ENCODE data around the gene PCBP3. TPM values are rescaled to one million over a fixed set of nuclear protein-coding genes. Genes with fewer than 3 reads are reported as not detected.
"Not testable (repeated sequence)": the region's sequence is repeated elsewhere in the genome, so short reads cannot be mapped to it uniquely, and the experiment has no call there.

The PCBP3 gene
- polyA plus RNA-seq, 5 donors: 1.9 to 2.8 (median 2.2) TPM

DNA sequence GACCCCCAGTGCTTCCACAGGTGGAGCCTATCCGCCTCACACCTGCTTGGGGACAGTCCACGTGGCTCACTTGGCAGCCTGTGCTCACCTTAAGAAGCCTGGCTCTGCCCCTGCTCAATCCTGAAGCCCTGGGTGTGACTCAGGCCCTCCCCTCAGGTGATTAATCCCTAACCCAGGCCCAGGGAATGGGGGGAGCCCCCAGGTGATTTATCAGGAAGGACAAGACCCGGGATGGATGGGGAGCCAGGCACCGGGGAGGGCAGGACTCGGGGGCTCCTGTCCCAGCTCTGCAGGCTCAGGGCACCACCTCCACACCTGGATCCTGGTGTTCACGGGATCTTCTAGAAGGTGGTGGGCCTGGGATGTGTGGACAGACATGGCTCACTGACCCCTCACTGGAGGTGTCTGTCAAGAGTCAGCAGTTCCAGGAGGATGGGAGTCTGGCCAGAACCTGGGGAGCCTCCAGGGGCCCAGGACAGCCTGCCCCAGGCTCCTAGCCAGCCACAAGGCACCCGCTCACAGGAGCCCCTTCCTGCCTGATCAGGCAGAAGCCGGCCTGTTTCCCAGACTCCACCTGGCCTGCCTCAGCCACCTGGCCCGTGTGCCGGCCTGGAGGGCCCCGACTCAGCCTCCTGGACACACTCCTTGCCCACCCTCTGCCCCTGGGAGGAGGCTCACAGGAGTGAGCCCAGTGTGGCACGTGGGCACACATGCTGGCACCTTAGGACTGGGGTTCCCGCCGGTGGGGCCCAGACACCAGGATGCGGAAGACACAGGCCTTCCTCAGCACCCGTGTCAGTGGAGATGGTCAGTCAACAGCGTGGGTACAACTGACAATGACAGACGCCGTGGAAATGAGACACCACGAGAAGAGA, 299.5 kb downstream of the PCBP3 start:
- no peak for DNase-seq

DNA sequence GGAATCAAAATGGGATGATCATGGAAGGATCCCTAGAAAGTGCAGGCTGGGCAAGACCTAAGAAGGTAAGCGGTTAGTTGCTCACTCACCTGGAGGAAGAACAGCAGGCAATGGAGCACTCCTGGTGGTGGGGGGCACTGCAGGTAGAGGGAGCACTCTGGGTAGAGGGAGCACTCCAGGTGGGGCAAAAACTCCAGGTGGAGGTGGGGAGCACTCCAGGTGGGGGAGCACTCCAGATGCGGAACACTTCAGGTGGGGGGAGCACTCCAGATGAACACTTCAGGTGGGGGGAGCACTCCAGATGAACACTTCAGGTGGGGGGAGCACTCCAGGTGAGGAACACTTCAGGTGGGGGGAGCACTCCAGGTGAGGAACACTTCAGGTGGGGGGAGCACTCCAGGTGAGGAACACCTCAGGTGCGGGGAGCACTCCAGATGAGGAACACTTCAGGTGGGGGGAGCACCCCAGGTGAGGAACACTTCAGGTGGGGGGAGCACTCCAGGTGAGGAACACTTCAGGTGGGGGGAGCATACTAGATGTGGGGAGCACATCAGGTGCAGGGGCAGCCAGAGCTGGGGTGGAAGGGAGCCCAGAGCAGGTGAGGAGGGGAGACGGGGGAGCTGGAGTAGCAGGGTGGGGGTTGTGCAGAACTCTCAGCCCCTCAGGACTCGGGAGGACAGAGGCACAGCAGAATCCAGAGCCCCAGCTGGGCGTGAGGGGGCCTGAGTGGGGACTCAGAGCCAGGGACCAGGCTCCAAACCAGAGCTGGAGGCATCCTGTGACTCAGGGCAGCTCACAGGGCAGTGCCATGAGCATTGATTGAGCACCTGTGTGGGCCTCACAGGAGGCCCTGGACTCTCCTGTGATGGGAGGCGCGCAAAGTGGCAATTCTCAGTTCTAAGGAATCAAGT, 300.4 kb downstream of the PCBP3 start:
- no peak for DNase-seq

DNA sequence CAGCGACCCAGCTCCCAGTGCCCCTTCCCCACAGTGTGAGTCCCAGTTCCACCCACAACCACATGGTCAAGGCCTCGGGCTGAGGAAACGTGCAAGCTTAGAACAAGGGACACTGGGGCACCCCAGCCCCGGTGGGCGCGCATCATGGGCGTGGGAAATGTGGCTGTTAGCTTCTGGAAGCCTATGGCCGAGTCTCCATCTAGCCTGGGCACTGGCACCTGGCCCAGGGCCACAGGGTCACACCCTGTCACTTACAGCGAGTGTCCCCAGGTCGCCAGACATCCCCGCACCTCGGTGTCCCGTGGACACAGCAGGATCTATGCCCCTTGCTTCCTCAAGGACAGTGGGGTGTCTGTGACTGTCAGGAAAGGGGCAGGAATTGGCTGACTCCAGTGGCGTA, 301.1 kb downstream of the PCBP3 start:
- no peak for DNase-seq

DNA sequence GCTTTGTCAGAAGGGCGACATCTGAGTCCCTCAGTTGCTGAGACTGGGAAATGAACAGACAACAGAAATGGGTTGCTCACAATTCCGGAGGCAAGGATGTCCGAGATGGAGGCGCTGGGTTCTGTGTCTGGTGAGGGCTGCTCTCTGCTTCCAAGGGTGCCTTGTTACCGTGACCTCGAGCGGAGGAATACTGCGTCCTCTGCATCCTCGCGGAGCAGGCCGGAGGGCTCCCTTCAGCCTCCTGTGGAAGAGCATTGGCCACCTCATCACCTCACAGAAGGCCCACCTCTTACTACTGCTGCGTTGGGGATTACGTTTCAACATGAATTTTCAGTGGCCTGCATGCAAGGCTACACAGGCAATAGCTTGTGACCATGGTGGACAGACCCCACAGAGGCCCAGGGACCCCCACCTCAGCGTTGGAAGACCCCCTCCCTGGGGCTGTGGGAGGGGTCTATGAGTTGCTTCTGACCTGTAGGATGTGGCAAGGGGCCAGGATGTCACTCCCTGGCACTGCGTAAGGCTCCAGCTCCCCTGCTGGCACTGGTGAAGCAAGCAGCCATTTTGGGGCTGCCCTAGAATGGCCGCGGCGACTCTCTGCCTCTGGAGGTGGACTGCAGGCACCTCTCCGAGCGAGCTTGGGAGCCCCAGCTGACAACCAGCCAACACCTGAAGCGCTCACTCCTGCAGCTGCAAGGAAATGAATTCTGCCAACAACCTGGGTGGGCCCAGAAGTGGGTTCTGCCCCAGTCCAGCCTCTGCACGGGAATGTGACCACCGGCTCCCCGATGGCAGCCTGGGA, 301.7 kb downstream of the PCBP3 start:
- DNase-seq: no peak

DNA sequence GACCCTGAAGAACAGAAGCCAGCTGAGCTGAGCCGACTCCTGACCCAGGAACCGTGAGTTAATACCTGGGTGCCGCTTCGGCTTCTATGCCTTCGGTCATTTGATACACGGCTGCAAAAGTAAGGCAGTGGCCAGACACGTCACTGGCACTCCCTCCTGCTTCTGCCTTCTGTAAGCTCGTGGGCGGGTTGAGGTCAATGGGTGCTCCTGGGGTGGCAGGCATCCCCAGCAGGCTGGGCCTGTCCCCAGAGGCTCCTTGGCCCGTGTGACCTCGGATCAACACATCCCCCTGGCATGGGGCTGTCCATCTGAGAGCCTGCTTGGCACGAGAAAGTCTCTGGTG, 302.3 kb downstream of the PCBP3 start:
- DNase-seq: no peak

DNA sequence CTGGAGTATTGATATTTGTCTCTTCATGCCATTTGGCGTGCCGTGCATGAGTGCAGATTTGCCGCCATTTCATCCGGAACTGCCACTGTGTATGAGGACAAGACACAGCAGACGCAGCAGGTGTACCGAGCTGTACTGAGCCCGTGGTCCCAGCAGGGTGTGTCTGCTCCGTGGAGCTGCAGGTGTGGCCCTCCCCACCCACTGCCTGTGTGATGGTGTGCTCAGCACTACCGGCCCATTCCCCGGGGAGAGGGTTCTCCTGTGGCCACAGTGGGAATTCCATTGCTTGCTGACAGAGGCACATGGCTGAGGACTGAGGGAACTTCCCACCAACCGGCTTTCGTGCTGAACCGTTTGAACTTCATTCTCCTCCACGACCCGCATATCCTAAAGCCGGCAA, 303.8 kb downstream of the PCBP3 start:
- no peak for DNase-seq

DNA sequence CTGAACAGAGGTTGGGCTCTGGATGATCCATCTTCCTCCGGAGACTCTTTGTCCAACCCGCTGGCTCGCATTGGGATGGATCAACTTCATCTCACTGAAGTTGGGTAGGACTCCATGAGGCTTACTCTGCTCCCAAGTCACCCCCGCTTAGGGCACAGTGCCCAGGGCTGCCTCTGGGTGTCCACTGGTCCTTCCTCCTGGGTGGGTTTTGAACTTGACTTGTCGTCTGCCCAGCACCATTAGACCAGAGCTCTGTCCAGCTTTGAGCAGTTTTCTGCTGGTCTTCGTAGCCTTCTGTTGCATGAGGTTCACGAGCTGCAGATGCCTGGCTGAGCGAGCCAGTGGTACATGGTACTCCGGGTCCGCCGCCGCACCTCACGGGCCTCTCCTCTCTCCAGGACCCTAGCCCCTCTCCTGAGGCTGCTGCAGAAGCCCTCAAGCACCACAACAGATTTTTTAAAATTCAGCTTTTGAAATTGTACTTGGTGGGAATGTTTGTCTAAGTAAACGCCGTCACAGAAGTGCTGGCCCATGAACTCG, 304.3 kb downstream of the PCBP3 start:
- DNase-seq: no peak

DNA sequence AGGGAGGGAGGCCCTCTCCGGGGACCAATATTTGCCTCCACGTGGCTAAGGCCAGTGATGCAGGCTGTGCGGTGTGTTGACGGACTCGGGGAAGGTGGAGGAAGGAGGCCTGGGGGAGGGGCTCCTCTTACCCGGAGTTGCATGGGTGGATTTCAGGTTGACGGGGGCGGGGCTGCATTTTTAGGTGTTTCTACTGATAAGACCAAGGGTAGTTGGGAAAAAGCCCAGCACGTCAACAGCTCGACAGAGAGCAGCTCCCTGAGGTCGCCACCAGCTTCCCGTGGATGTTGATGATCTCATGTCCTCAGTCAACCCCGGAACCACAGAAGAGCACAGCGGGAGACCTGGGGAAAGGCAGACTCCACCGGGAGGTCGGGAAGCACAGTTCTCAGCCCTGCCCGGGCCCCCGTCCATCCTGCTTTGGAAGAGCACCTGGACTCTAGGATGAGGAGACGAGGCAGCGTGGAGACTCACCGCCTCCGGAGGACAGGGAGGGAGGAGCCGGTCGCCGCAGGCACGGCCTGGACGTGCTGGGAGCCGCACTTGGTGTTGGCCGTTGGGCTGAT, 305.1 kb downstream of the PCBP3 start:
- no peak for DNase-seq

DNA sequence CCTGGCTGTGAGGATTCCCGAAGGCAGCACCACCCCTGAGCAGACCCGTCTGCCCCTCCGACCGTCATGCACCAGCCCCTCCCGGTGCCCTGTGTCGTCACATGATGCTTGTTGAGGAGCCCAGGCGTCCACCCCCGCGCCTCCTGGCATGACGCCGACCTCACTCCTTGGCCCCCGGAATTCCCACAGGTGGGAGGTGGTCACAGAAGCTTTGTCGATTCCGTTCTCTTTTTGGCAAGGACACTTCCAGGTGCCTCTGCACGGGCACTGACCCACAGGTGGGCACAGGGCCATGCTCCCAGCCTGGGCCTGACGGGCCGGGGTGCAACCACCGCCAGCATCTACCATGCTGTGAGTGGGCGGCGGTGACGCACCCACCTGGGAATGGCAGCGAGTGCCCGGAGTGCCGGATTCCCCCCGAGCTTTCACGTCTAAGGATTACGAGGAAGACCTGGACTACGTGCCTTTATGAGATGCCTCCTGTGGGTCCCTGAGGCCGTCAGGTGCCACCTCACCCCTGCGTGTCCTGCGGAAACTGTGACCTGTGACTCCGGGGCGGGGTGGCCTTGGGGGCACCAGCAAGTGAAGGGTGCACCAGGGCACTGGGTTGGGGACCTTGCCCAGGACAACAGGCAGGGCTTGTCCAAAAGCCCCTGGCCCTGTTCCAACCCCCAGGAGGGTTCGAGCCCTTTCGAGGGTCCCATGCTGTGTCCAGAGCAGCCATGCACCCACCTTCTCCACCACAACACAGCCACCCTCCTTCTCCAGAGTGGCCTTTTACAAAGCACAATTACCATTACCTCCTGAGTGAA, 306.6 kb downstream of the PCBP3 start:
- no peak for DNase-seq

DNA sequence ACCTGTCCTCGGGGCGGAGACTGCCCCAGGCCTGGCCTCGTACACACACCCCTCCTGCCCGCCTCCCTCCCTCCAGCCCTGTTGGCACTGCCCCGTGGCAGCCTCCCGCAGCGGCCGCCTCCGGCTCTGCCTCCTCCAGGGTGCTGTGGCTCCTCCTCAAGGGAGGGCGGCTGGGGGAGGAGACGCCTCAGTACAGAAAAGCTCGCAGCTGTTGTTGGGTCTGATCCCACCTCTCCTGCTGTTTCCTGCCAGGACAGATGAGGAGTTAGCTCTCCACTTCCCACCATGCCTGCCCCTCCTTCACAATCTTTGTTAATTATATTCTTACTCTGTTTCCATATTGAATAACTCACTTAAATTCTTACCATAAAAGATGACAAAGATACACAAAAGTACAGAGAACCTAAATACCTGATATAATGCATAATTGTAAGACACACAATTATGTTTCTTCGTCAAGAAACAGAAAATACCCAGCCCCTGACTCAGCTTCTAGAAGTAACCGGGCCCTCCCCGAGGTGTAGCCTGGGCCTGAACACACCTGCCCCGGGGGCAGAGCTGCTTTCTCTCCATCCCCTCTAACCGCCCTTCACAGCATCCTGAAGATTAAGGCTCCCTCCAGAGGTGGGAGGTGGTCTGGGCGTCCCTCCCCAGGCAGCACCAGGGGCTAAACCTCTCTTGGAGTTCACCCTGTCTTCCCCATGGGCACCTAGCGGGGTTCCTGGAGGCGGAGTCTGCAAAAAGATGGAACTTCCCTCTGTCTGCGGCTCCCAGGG, 307.4 kb downstream of the PCBP3 start:
- DNase-seq: peak; percentile 64 to 69

DNA sequence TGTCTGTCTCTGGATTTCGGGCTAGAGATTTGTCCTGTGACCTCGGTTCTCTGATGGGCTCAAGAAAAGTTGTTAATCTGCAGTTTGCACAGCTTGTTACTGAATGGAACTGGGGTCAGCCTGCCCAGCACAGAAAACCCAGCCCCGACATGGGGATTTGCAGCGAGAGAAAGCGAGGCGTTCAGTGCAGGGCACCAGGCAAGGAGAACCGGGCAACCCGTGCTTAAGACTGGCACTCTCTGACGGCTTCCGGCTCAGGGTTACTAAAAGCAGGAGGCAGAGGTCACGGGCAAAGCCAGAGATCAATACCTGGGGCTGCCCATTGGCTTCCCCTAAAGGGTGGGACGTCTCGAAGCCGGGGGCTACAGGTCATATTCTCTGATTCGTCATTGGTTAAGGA, 308.2 kb downstream of the PCBP3 start:
- no peak for DNase-seq

DNA sequence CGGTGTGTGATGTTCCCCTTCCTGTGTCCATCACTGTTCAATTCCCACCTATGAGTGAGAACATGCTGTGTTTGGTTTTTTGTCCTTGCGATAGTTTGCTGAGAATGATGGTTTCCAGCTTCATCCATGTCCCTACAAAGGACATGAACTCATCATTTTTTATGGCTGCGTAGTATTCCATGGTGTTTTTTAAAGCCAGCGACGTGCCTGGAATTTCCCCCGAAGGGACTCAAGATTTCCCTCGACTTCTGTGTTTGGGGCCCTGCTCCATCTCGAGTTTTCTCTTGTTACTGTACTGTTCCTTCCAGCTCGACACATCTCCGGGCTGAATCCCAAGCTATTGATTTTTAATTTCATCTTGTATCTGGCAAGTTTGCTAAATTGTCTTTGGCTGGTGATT, 309.0 kb downstream of the PCBP3 start:
- not testable (repeated sequence) for DNase-seq

DNA sequence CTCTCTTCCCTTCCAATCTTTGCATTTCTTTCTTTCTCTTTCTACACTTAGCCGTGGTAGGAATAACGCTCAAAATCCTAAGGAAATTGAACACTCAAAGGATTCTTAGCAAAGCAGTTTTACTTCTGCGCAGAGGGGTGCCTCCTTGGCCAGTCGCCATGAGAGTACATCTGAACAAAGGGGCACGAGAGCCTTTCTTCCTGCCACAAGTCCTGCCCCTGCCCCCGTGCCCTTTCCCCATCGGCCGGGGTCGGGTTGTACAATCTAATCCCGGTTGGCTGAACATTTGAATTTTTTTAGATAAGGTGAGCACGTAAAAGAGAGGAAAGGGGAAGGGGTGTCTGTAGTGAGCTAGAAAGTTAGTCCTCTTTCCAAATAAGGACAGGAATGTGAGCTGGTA, 309.4 kb downstream of the PCBP3 start:
- no peak for DNase-seq

DNA sequence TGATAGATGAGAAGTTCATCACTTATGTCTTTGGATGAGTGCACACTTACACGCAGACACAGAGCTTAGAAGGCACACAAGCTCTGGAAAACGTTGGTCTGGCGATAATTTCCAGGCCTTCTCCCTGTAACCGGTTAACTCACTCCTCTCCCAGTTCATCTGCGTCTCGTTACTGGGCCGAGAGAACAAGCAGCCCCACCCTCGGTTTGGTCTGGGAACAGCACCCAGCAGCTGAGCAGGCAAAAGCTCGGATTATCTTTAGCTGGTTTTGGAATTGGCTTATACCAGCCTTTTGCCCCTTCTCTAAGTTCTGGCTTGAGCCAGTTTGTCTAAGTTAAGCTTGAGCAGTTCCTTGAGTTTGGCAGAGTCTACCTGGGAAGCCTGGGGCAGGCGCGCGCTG, 310.7 kb downstream of the PCBP3 start:
- DNase-seq: no peak

DNA sequence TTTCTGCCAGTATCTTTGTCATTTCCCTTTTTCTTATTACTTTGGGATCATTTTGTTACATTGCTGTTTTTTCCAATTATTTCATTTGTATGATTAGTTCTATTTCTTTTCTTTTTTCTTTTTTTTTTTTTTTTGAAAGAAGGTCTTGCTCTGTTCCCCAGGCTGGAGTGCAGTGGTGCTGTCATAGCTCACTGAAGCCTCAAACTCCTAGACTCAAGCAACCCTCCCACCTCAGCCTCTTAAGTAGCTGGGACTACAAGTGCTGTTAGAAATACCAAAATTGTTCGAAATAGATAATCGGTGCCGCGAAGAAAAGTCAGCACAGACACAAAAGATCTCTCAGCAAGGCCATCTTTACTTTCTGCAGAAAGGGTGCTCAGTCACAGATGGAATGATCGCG, 311.4 kb downstream of the PCBP3 start:
- DNase-seq: no peak

DNA sequence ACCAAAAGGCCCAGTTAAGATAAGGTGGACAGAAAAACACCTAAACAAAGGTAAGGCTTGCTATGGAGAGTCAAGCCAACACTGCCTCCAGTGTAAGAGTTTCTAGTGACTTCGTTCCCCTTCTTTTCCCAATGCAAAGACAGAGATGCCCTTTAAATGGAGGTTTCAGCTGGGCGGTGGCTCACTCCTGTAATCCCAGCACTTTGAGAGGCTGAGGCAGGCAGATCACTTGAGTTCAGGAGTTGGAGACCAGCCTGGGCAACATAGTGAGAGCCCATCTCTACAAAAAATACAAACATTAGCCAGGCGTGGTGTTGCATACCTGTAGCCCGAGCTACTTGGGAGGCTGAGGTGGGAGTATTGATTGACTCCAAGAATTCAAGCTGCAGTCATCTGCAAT, 314.0 kb downstream of the PCBP3 start:
- no peak for DNase-seq

DNA sequence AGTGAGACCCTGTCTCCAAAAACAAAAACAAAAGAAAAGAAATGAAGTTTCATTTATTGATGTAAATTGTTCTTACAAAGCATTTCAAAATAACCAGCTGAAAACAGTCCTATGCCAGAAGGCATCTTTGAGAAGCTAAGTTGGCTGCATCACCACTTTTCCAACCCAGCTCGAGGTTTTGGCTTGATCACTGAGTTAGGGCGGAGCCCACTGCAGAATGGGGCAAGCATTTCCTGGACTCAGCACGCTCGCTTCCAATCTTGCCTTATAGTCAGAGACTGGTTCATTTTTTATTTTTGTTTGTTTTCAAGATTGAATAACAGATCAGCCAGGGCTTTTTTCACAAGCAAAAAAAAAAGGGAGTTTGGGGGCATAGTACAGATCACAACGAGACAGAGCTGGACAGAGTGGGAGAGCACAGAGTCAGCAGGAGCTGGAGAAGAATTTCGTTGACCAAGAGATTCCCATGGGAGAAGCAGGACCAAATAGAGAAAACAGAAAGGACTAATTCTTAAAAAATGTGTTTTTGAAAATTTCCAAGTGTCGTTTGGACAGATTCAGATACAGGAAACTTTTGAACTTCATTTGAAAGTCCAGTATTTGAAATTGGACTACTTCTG, 314.6 kb downstream of the PCBP3 start:
- peak; percentile 59 to 66 for DNase-seq

DNA sequence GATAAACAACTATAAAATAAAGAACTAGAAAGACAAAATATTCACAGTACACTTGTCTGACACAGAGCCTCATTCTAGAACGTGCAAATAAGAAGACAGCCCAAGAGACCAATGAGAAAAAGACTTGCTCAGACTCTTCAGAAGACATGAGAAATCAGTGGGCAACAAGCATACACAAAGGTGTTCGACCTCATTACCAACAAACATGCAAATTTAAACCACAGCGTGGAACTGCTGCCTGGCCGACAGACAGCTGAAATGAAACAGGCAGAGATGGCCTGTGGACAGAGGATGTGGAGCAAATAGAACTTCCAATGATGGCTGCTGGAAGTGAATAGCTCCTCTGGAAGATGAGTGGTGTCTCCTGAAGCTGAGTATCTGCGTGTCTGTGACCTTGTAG, 315.7 kb downstream of the PCBP3 start:
- DNase-seq: no peak

DNA sequence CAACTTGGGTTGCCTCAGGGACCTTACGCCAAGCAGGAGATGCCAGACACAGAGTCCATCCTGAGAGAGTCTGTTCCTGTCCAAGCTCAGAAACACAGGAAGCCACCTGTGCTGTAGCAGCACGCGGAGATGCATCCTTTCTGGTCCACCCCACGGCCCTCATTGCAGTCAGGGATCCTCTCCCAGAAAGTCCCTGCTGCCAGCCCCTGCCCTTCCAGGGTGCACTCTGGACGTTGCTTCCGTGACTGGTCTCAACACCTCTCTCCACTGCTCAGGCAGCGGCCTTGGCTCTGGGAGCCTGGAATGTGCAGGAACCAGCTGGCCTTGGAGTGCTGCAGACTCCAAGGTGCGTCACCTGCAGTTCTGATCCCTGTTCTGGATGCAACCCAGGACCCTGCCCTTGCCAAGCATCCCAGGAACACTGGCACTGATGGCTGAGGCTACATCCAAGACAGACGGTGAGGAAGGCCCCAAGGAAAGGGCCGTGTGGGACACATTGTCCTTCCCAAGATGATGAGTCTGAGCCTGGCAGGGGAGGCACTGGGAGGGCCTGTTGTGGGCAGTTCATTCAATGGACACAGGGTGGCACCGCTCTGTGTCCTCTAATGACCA, 316.4 kb downstream of the PCBP3 start:
- DNase-seq: no peak
